ENCODE data around the gene KLF4.

The KLF4 gene

DNA sequence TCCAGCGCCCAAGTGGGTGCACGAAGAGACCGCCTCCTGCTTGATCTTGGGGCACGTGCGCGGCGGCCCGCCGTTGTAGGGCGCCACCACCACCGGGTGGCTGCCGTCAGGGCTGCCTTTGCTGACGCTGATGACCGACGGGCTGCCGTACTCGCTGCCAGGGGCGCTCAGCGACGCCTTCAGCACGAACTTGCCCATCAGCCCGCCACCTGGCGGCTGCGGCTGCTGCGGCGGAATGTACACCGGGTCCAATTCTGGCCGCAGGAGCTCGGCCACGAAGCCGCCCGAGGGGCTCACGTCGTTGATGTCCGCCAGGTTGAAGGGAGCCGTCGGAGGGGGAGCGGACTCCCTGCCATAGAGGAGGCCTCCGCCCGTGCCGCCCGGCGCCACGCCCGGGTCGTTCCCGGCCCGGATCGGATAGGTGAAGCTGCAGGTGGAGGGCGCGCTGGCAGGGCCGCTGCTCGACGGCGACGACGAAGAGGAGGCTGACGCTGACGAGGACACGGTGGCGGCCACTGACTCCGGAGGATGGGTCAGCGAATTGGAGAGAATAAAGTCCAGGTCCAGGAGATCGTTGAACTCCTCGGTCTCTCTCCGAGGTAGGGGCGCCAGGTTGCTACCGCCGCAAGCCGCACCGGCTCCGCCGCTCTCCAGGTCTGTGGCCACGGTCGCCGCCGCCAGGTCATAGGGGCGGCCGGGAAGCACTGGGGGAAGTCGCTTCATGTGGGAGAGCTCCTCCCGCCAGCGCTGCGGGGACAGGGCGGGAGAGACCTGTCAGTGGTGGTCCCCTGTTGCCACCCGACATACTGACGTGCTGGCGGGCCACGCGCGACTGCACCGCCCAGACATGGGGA lies 1.8 kb downstream of the KLF4 start:
- DNase-seq = no peak

- DNase-seq = no peak
Observed at GRCh38 chr9:107486674-107487520, 2.7 kb downstream of the KLF4 start.

DNA sequence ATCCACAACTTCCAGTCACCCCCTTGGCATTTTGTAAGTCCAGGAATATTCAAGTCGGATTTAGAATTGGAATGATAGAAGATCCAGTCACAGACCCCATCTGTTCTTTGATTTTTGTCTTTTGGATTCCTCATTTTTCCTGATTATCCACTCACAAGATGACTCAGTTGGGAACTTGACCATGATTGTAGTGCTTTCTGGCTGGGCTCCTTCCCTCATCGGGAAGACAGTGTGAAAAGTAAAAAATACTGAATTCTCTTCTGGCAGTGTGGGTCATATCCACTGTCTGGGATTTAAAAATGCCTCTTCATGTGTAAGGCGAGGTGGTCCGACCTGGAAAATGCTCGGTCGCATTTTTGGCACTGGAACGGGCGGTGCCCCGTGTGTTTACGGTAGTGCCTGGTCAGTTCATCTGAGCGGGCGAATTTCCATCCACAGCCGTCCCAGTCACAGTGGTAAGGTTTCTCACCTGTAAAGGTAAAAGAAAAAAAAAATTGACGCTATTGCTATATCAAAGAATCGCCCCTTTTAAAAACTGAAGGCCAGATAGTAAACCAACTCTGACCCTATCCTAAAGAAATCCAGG lies 4.0 kb downstream of the KLF4 start:
- no peak for DNase-seq

DNA sequence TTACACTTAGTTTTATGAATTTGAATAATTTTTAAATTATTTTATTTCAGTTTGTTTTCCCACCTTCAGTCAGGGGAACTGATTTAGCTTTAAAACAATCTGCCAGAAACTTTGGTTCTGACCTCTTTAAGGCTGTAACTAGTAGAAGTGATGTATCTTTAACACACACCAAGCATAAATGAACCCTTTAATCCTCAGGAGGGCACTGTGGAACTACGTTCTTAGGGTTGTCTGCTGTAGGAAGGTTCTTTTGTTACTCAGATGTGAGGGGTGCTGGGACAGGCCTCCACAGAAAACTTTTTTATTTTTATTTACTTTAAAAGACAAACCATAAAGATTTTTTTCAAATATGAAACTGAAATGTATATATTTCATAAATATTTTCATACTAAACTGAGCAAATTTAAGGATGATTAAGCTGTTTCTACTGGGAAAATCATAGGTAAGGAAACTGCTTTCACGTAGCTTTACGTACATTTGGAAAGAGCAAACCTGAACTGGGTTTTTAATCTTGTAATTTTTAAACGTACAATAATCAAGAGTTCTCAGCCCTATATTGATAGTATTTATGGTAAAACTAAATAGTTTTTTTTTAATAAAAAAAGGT lies 5.3 kb downstream of the KLF4 start:
- DNase-seq = no peak

GRCh38 chr9:107483666-107484065 lies 5.9 kb downstream of the KLF4 start:
- no peak for DNase-seq

DNA sequence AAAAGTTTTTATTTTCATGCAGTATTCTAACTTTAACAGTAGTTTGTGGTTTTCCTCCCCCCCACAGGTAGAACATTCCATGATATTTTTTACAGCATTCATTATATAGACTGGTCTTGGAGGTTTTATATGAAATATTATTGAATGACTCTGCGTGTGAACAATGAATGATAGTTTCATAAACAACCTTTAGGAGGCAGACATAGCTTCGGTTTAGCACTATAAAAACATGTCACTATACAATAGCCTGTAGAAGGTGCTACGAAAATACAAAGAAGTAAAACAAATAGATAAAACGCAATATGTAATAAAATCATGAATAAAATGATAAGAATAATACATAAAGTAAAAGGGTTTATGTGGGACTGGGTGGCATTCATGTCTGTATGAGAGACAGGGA lies 8.5 kb downstream of the KLF4 start:
- no peak for DNase-seq

DNA sequence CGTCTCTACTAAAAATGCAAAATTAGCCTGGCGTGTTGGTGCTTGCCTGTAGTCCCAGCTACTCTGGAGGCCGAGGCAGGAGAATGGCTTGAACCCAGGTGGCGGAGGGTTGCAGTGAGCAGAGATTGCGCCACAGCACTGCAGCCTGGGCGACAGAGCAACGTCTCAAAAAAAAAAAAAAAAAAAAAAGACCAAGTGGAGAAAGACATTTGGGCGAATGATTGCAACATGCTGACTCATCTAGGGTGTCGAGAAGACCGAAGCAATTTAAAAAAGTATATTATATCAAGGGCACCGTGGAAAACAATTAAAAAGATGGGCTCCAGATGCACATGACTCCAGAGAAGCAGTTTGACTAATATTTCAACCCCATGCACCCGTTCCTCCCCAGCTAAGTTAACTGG lies 9.2 kb downstream of the KLF4 start:
- no peak for DNase-seq

- no peak for DNase-seq
Observed at GRCh38 chr9:107478805-107479204, 10.8 kb downstream of the KLF4 start.

DNA sequence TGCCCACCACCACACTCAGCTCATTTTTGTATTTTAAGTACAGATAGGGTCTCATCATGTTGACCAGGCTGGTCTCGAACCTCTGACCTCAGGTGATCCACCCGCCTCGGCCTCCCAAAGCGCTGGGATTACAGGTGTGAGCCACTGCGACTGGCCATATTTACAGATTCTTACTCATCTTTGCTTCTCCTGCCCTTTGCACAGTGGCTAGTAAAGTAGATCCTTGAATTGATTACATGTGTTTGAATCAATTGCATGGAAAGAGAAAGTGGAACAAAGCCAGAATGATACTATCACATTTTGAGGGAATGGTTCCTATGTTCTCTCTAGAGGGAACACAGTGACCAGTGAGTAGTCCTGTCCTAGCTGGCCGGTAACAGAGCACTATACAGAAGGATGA lies 15.4 kb downstream of the KLF4 start:
- DNase-seq = no peak

DNA sequence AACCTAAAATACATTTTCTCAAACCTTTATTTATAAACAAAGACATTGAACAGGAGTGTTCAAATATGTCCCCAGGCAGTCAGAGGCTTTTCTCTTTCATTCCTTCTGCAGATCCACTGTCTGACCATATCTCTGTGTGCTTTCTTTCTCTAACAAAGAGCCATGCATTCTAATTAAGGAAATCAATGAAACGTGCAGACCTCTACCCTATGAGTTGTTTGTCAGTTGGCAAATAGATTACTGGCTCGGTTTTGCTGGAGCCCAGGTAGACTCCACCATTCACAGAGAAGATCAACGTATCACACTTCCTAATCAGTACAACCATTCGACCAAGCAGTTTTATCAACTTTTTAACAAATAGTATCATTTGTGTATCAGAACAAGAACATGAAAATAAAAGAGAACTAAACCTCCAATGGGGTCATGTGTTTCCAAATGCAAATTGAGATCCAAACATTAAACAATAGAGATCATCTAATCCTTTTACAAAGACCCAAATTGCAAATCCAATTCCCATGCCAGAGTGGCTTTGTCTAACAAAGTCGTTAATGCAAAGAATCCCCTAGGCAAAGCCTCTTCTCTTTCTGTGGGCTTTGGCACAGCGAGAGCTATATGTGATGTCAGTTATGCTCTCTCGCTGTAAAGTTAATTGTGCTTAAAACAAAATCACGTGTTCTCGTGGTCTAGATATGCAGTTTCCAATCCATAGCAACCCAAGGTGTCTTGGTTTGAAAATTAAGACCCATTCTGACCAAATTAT lies 16.8 kb downstream of the KLF4 start:
- no peak for DNase-seq

DNA sequence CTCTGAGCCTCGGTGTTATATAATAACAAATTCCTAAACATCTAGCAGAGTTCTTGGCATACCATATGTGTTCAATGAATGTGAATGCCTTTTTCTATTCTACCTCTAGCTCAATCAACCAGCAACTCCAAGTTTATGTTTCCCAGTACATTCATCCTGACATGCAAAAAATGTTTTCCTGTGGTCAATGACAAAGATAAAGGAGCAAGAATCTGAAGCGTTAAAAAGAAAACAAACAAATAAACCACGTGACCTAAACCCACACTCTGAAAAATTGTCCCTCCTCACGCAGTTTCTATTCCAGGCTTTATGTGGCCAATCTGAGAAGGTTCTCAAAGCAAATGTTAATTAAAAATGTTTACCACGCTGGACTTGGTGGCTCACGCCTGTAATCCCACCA lies 18.0 kb downstream of the KLF4 start:
- DNase-seq = no peak

DNA sequence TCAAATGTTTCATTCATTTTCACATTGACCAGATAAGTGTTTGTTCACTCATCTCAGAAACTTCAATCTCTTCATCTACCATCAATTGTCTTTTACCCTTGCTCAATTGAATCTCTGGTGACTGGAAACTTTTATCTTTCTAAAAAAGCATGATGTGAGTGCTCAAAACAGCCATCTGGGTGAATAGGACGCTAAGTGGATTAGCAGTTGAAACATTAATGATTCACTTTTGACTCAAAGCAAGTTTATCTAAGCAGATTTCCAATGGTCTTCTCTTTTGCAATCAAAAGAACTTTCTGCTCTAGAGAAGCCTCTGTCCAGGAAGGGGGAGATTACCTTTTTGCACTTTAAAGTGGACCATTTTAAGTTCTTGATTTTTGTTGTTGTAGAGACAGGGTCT lies 22.2 kb downstream of the KLF4 start:
- DNase-seq = no peak

DNA sequence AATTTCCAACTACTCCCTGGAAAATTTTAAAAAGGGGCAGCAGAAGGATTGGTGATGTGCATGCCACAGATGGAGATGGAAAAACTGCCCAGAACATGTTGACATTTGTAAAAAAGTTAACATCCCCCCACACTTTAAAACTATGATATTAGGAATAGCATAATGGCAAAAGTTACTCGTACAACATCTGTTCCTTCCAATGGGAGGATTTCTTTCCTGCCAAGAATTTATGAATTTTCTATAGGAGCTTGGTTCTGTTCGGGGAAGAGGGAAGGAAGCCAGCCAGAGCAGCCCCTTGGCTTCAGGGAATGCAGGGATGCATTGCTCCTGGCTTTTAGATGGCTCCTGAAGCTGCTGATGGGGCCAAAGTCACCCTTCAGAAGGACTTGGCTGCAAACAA lies 22.7 kb downstream of the KLF4 start:
- DNase-seq = no peak

DNA sequence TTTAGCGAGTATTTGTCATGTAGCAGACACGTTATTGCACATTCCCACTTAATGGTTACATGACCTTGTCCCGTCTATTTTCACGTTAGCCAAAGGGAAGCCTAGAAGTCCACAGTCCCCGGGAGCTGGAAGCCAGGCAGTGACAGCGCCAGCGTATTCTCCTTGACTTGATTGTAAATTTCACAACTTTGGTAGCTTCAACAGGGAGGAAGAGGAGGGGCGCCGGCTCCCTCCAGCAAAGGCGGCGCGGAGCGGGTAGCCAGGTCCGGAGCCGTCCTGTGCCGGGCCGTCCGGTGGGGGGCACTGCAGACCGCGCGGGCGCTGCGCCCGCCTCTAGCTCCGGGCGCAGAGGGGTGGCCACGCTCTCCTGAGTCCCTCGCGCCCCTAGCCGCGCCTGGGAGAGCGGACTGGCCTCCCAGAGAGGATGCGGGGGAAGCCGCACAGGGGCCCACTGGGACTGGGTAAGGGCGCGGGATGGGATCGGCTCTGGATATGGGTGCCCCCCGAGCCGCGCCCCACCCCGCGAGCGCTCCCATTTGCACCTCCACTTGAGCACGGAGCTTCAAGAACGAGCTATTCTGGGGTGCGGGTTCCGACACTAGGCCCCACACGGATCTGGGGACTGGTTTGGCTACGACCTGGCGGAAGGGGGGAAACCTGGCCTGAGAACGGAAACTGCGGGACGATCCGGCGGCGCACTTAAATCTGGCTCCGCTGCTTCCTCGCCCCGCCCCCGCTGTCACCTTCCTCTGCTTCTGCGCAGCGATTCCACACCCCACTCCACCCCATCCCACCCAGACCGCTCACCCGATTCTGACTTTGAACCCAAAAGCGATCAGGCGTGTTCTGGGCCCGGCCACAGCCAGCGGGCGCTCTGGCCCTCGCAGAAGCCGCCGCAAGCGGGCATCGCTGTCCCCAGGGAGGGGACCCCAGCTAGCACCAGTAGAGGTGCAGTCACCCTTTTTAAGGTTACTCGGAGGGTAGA lies 23.8 kb downstream of the KLF4 start:
- peak; percentile 3 for DNase-seq

DNA sequence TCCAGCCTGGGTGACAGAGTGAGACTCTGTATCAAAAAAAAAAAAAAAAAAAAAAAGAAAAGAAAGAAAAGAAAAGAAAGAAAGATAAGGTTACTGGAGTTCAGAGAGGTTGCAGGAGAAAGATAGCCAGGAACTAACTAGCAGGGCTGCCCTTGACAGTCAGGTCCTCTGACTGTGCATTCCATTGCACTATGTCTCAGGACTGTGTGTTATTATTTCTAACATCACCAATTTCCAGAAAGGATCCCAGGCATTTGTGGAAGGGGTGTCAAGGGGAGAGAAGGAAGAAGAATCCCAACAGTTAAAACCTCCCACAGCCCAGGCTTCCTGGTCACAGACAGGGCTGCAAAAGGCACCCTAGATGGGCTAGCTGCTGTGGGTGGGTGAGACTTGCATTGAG lies 25.1 kb downstream of the KLF4 start:
- DNase-seq = no peak

- DNase-seq = no peak
Observed at GRCh38 chr9:107462691-107463090, 26.9 kb downstream of the KLF4 start.

- no peak for DNase-seq
Observed at GRCh38 chr9:107460153-107461023, 29.2 kb downstream of the KLF4 start.

DNA sequence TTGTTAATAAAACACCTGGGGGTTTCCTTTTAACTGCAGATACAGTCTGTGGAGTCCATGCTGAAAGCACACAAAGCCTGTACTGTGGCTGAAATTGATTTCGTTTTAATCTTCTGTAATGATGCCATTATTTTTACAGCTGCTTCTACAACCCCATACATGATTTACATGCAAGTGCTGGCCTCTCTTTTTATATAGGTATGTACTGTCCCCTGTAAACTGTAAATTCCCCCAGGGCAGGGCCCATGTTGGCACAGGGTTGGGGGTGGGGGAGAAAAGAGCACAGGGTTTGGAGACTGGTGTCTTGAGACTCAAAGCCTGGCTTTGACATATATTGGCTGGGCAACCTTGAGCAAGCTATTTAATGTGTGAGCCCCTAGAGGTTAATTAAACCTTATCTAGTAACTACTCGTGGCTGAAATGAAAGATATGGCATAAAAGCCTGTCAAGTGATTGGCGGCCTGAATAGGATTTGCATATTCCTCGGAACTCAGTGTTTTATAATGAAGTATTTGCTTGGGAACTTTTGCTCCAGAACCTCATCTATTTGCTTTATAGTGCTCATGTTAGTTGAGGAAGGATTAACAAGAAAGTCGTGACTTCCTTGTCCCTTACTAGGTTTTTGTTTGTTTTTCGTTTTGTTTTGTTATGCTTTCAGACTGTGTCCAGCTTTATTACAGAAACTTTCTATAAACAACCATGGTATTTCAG lies 34.0 kb downstream of the KLF4 start:
- no peak for DNase-seq

DNA sequence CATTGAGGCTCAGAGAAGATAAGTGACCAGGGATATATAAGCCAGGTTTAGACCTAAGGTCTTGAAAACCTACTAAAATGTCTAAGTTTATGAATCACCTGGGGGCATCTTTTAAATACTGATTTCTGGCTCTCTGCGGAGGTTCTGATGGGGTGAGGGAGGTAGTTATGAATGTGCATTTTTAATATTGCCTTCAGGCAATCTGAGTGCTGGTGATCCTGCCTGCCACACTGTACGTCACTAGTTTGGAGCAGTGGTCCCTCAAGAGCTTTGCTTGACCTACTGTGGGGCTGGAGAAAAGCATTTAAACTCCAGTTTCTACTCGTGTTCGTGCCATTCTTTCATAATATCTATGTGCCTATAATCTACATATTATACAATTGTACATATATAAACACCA lies 36.1 kb downstream of the KLF4 start:
- no peak for DNase-seq

DNA sequence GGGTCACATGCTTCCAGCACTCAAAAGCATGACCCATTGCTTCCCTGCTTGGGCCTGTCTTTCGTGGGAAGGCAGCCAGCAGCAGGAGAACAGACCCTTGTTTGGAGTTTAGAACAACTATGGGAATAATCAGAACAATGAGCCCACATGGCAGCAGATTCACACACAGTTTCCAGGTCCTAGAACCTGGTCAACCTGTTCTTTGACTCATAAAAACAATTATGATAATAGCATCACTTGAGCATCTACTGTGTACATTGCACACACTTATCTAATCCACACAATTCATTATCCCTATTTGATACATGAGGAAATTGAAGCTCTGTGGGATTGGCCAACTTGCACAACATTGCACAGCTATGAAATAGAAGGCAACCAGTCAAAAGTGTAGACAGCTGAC lies 41.7 kb downstream of the KLF4 start:
- no peak for DNase-seq
